Mammary epithelial cell (primary cell): ENCODE measurements around the gene TBC1D2.

ENCODE experiments used
- CTCF ChIP-seq, 2 donors: IDR thresholded peaks in 1 of 2; conservative IDR thresholded peaks in 1 of 2; 2 replicates each; pipeline ENCODE4 v1.5.1; 2011 to 2012; ENCODE audit warnings: inconsistent platforms in 2 of 2, low read length in 2 of 2, mild to moderate bottlenecking in 2 of 2, control low read depth in 1 of 2, low read depth in 1 of 2; ENCODE audit not compliant: insufficient read depth in 1 of 2; ENCODE audit errors: extremely low read depth in 1 of 2
- EZH2 ChIP-seq: IDR thresholded peaks from 2 replicates; pipeline ENCODE4 v1.6.1; 2012; ENCODE audit warnings: low read length, inconsistent platforms, borderline replicate concordance

DNA sequence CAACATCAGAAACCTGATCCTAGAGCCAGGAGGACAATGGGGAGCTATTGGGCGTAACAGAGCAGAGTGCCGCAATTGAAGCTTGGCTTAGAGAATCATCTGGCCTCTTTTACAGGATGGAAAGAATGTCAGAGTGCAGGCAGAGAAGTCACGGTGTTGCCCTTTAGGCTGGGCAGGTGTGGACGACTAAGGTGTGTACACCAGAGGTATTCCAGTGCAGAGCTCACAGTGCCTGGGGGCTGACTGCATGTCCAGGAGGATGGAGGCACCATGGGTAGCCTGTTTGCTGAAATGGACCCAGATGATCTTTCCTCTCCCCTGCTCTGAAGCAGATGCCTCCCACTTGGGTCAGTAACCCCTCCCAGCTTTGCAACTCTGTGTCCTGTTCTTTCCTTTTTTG is 48.9 kb upstream of the TBC1D2 start:
- no peak for TF ChIP-seq CTCF (conservative IDR thresholded peaks at IDR 0.05 in 1 of 2, IDR thresholded peaks at IDR 0.05 in 1 of 2; ENCODE audit: extremely low read depth in 1 of 2, insufficient read depth in 1 of 2, low read depth in 1 of 2, low read length in 2 of 2)
- TF ChIP-seq EZH2: no peak
